NT2/D1 (cell line): ENCODE measurements around the gene STXBP1.
"Not testable (repeated sequence)": the region's sequence is repeated elsewhere in the genome, so short reads cannot be mapped to it uniquely, and the experiment has no call there.

Experiments
- DNase-seq: peaks from one replicate; pipeline ENCODE4 v3.0.0-alpha.2; 2011; ENCODE audit warnings: low read depth, low spot score
- H3K27me3 ChIP-seq: 2 replicates; pipeline ENCODE4 v1.6.0; 2011; ENCODE audit warnings: mild to moderate bottlenecking; ENCODE audit not compliant: insufficient read length, insufficient read depth
- H3K36me3 ChIP-seq: 2 replicates; pipeline ENCODE4 v1.6.1; 2011; ENCODE audit warnings: mild to moderate bottlenecking, low read length, mixed read lengths; ENCODE audit not compliant: insufficient read depth, insufficient read length
- H3K4me1 ChIP-seq: 2 replicates; pipeline ENCODE4 v1.5.1; 2011; ENCODE audit not compliant: insufficient read depth, insufficient read length
- H3K4me3 ChIP-seq: 2 replicates; pipeline ENCODE4 v1.5.1; 2011; ENCODE audit warnings: low read depth; ENCODE audit not compliant: insufficient read length
- H3K9ac ChIP-seq: 2 replicates; pipeline ENCODE4 v1.6.0; 2011; ENCODE audit warnings: low read depth; ENCODE audit not compliant: insufficient read length
- H3K9me3 ChIP-seq: 2 replicates; pipeline ENCODE4 v1.5.1; 2011; ENCODE audit warnings: mild to moderate bottlenecking, low read length; ENCODE audit not compliant: insufficient read depth
- SUZ12 ChIP-seq: IDR thresholded peaks from 2 replicates; pipeline ENCODE4 v1.6.1; 2011; ENCODE audit not compliant: insufficient read length, insufficient read depth; ENCODE audit errors: extremely low read depth
- YY1 ChIP-seq: IDR thresholded peaks from 2 replicates; pipeline ENCODE4 v1.6.1; 2011; ENCODE audit not compliant: insufficient read length, insufficient read depth
- ZNF274 ChIP-seq: IDR thresholded peaks from 2 replicates; pipeline ENCODE4 v1.6.1; 2011; ENCODE audit warnings: mild to moderate bottlenecking, low read depth, low read length

STXBP1 gene

DNA sequence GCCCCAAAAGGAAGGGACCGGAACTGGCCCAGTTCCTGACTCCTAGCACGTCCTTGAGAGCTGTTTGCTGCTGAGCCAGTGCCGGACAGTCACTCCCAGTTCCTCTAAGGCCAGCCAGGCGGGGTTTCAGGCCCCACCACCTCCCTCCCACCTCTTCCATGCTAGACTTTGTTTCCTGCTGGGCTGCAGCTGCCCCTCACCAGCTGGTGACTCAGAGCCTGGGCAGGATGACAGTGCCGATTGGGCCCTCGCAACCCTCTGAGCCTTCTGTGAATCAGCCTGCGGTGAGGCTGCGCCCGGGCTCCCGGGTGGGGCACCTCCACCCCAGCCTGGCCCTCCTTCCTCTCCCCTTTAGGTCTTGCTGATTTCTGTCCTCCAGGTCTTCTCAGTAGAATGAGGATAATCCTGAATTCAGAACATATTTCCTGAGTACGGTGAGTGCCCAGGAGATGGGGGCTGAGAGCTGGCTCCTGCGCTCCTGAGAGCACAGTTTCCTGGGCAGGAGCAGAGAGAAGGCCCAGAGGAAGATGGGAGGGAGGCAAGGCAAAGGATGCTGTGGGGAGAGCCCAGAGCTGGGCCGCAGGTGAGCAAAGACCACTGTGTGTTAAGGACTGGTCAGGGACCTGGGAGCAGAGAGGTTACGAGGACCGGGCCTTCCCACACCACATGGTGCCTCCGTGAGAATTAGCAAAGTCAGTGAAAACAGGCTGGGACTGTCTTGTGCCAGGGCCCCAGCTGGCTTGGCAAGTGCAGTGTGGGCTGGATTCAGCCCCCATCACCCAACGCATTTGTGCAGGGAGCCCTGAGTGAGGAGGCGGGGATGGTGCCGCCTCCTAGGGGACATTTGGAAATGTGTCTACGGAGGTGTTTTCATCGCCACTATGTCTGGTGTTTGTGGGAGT is 32.9 kb upstream of the STXBP1 start:
- H3K27me3 ChIP-seq, result no peaks in the 10 kb centered on the region
- H3K9me3 ChIP-seq, result no peaks in the 10 kb centered on the region
- H3K4me3 ChIP-seq, result no peak overlapping the region
- H3K36me3 ChIP-seq, result no peaks in the 10 kb centered on the region
- H3K9ac ChIP-seq, result peak overlapping the region; percentile 73
- no peak for TF ChIP-seq SUZ12
- no peak for TF ChIP-seq YY1
- no peak for TF ChIP-seq ZNF274
- DNase-seq, result no peak
- H3K4me1 ChIP-seq, result peaks cover 19% of the 10 kb centered on the region

DNA sequence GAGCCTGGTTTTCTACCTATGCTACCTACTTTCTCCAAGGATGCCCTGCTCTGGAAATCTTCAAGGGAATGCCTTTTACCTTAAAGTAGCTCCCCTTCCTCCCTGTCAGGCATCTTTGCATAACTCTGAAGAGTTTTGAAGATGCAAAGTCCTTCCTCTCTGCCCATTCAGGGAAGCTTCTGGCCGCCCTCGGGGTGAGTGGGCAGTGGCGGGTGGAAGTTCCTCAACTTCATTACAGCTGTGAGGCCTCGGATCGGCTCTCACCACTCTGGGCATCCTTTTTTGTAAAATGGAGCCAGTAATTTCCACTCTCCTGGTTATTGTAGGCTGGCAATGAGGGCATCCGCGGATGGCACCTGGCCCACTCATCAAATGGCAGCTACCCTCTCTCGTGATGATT is 31.7 kb upstream of the STXBP1 start:
- no peaks in the 10 kb centered on the region for H3K36me3 ChIP-seq
- DNase-seq, result no peak
- no peak overlapping the region for H3K4me3 ChIP-seq
- H3K4me1 ChIP-seq, result peaks cover 14% of the 10 kb centered on the region
- H3K9ac ChIP-seq, result no peak overlapping the region
- TF ChIP-seq YY1 (no peak), SUZ12 (no peak)
- no peaks in the 10 kb centered on the region for H3K27me3 ChIP-seq
- H3K9me3 ChIP-seq, result no peaks in the 10 kb centered on the region

DNA sequence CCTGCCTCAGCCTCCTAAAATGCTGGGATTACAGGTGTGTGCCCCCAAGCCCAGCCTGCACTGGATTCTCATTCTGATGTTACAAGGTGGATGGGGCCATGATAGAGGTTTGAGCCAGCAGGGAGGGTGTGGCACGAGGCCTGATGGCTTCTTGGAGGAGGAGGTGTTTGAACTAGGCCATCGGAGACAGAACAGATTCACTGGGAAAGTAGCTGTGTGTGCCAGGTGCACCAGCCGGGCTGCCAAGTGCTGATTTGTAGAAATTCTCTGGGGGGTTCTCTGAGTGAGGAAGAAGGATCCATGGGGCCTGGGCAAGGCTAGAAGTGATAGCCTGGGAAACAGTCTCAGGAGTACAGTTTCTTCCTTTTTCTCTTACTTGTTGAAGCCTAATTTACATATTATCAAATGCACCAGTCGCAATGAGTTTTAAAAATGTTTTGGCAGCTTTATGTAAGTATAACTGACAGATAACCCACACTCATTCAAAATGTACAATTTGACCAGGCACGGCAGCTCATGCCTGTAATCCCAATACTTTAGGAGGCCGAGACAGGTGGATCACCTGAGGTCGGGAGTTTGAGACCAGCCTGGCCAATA is 31.1 kb upstream of the STXBP1 start:
- Histone ChIP-seq H3K4me3 (no peak overlapping the region), H3K27me3 (no peaks in the 10 kb centered on the region), H3K9ac (no peak overlapping the region), H3K9me3 (no peaks in the 10 kb centered on the region), H3K4me1 (peaks cover 11% of the 10 kb centered on the region), H3K36me3 (no peaks in the 10 kb centered on the region)
- TF ChIP-seq SUZ12 (no peak), ZNF274 (no peak), YY1 (no peak)
- DNase-seq, result no peak

- H3K9ac ChIP-seq, H3K4me3 ChIP-seq, H3K4me1 ChIP-seq, H3K36me3 ChIP-seq, H3K27me3 ChIP-seq, DNase-seq, H3K9me3 ChIP-seq: not testable (repeated sequence)
Measured at GRCh38 chr9:127584474-127584805, 27.6 kb upstream of the STXBP1 start.

GRCh38 chr9:127585161-127585819 is 26.8 kb upstream of the STXBP1 start:
- Histone ChIP-seq H3K9ac (no peak overlapping the region), H3K4me1 (no peaks in the 10 kb centered on the region), H3K9me3 (no peaks in the 10 kb centered on the region), H3K27me3 (no peaks in the 10 kb centered on the region), H3K4me3 (no peak overlapping the region), H3K36me3 (no peaks in the 10 kb centered on the region)
- TF ChIP-seq YY1 (no peak), SUZ12 (no peak), ZNF274 (no peak)
- DNase-seq, result no peak

DNA sequence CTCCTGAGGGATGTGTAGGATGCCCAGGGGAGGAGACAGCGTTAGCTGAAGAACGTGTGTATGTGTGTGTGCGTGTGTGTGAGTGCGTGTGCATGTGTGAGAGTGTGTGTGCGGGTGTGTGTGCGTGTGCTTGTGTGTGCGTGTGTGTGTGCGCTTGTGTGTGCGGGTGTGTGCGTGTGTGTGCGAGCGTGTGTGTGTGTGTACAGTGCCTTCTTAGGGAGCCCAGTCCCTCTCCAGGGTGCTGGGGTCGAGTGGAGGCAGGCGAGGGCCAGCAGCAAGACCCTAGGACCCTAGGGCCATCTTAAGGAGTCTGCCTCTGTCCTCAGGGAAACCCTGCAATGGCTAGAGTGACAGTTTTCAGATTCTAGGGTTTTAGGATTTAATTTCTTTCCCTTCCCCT is 26.0 kb upstream of the STXBP1 start:
- TF ChIP-seq YY1, result no peak
- TF ChIP-seq ZNF274, result no peak
- no peak for TF ChIP-seq SUZ12
- Histone ChIP-seq H3K36me3 (no peaks in the 10 kb centered on the region), H3K27me3 (no peaks in the 10 kb centered on the region), H3K9me3 (no peaks in the 10 kb centered on the region), H3K4me1 (no peaks in the 10 kb centered on the region), H3K9ac (no peak overlapping the region), H3K4me3 (no peak overlapping the region)
- DNase-seq, result no peak

GRCh38 chr9:127586537-127586936 is 25.5 kb upstream of the STXBP1 start:
- no peak overlapping the region for H3K4me3 ChIP-seq
- no peak for TF ChIP-seq ZNF274
- no peak for TF ChIP-seq YY1
- TF ChIP-seq SUZ12, result no peak
- no peaks in the 10 kb centered on the region for H3K27me3 ChIP-seq
- H3K9ac ChIP-seq, result no peak overlapping the region
- no peaks in the 10 kb centered on the region for H3K9me3 ChIP-seq
- peak; percentile 70 for DNase-seq
- no peaks in the 10 kb centered on the region for H3K4me1 ChIP-seq
- no peaks in the 10 kb centered on the region for H3K36me3 ChIP-seq
